Thyroid gland (tissue), 4 donors: ENCODE data around the gene TBC1D22B. TPM values are rescaled to one million over a fixed set of nuclear protein-coding genes. Genes with fewer than 3 reads are reported as not detected.

ENCODE experiments used
- DNase-seq, 2 donors: peaks; one replicate each; pipeline ENCODE4 v3.0.0-alpha.2; 2019
- H3K27ac ChIP-seq, 3 donors: fragments of 200-600 bp; sonication (generic); 1 replicate in 2 of 3; 2 replicates in 1 of 3; pipeline ENCODE4 v1.5.1; 2016 to 2019; ENCODE audit warnings: mild to moderate bottlenecking in 1 of 3, moderate library complexity in 1 of 3
- H3K27me3 ChIP-seq: fragments of 200-600 bp; sonication (generic); one replicate; pipeline ENCODE4 v1.5.1; 2019
- H3K36me3 ChIP-seq, 2 donors: fragments of 200-600 bp; sonication (generic); one replicate each; pipeline ENCODE4 v1.5.1; 2016 to 2019
- H3K4me1 ChIP-seq, 2 donors: fragments of 200-600 bp; sonication (generic); one replicate each; pipeline ENCODE4 v1.5.1; 2017 to 2019
- H3K4me3 ChIP-seq, 3 donors: fragments of 200-600 bp; sonication (generic); replicated peaks in 1 of 3; 1 replicate in 2 of 3; 2 replicates in 1 of 3; pipeline ENCODE4 v1.5.1; 2016; ENCODE audit warnings: mild to moderate bottlenecking in 1 of 3
- H3K9me3 ChIP-seq: fragments of 200-600 bp; sonication (generic); one replicate; pipeline ENCODE4 v1.5.1; 2017
- POLR2A ChIP-seq, 2 donors: fragments of 450-650 bp; IDR thresholded peaks; one replicate each; pipeline ENCODE4 v1.6.1; 2017; ENCODE audit warnings: antibody characterized with exemption in 2 of 2, mild to moderate bottlenecking in 2 of 2, moderate library complexity in 1 of 2
- WGBS, 2 donors: methylation state at CpG; one replicate each; pipeline ENCODE4 v1.1.5; 2017; 5-methylcytosine and 5-hydroxymethylcytosine counted together
- intact Hi-C: fragments of 100-400 bp; cut with DNase I; formaldehyde crosslinking; loops from one replicate; pipeline ENCODE4 v1.15.1; 2023
- total RNA-seq, 4 donors: library from RNA; depleted of rRNA; stranded (reverse); fragments of >200 nt; gene quantifications; one replicate each; pipeline ENCODE4 v1.2.3, GENCODE V29; 2016
- TF ChIP-seq, protein P1 (sequence below), 6 experiments: fragments of 200-600 bp in 3 of 6; fragments of 450-650 bp in 3 of 6; sonication (generic) in 3 of 6; IDR thresholded peaks; one replicate each; pipeline ENCODE4 v1.5.1; 2016 to 2019; ENCODE audit warnings: antibody characterized with exemption in 6 of 6, mild to moderate bottlenecking in 2 of 6, inconsistent platforms in 1 of 6, moderate library complexity in 1 of 6

The TBC1D22B gene
- total RNA-seq, 4 donors from 2014 or later: 11.5 to 15.7 (median 14.2) TPM

DNA sequence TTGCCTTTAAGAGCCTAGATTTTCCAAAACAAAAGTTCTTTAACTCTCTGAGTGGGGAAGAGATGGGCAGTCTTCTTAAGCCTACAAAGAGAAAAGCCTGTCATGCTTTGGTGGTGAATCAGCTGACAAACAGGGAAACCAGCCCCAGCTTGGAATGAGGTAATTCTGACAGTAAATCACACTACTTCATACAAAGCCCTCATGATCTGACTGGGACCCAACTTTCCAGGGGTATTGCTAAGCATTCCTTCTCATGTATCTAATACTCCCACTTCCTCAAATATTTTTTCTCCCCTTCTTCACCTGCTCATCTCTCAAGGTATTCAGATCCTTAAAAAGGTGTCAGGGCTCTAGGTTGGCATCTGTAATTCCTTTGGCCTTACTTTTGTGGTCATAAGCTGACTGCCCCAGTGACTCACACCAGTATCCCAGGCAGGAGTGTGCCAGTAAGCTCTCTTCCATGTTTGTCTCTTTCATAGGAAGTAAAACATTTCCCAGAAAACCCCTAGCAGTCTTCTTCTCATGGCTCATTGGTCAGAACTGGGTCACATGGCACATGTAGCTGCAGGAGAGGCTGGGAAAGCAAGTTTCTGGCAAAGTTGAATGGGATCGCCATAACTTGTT is 15.0 kb upstream of the TBC1D22B start:
- no peaks in the 10 kb centered on the region for H3K27me3 ChIP-seq
- H3K36me3 ChIP-seq: no peaks in the 10 kb centered on the region
- no peak overlapping the region for H3K4me3 ChIP-seq
- H3K9me3 ChIP-seq: no peaks in the 10 kb centered on the region
- TF ChIP-seq POLR2A (IDR thresholded peaks at IDR 0.05): no peak
- TF ChIP-seq, protein P1, sequence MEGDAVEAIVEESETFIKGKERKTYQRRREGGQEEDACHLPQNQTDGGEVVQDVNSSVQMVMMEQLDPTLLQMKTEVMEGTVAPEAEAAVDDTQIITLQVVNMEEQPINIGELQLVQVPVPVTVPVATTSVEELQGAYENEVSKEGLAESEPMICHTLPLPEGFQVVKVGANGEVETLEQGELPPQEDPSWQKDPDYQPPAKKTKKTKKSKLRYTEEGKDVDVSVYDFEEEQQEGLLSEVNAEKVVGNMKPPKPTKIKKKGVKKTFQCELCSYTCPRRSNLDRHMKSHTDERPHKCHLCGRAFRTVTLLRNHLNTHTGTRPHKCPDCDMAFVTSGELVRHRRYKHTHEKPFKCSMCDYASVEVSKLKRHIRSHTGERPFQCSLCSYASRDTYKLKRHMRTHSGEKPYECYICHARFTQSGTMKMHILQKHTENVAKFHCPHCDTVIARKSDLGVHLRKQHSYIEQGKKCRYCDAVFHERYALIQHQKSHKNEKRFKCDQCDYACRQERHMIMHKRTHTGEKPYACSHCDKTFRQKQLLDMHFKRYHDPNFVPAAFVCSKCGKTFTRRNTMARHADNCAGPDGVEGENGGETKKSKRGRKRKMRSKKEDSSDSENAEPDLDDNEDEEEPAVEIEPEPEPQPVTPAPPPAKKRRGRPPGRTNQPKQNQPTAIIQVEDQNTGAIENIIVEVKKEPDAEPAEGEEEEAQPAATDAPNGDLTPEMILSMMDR (IDR thresholded peaks at IDR 0.05): no peak
- peak overlapping the region; percentile 36 to 88 (median 85) for H3K27ac ChIP-seq
- DNase-seq: peak in 1 of 2 donors; percentile 18
- intact Hi-C loops: no loop called here
- 96 to 100% methylated on average over 1 of the region's 1 CpG for WGBS, 2 donors
- H3K4me1 ChIP-seq: peaks cover 26 to 68% of the 10 kb centered on the region in 2 donors

GRCh38 chr6:37243131-37243815 is 14.3 kb upstream of the TBC1D22B start:
- Histone ChIP-seq H3K4me3 (no peak overlapping the region), H3K36me3 (no peaks in the 10 kb centered on the region), H3K4me1 (peaks cover 26 to 68% of the 10 kb centered on the region in 2 donors), H3K27me3 (no peaks in the 10 kb centered on the region), H3K27ac (peak overlapping the region; percentile 85 to 92 (median 88)), H3K9me3 (no peaks in the 10 kb centered on the region)
- TF ChIP-seq POLR2A (IDR thresholded peaks at IDR 0.05): no peak
- TF ChIP-seq, protein P1 (IDR thresholded peaks at IDR 0.05): no peak
- no peak for DNase-seq
- WGBS, 2 donors: 90 to 92% methylated on average over 8 of the region's 8 CpGs
- intact Hi-C loops: no loop called here

DNA sequence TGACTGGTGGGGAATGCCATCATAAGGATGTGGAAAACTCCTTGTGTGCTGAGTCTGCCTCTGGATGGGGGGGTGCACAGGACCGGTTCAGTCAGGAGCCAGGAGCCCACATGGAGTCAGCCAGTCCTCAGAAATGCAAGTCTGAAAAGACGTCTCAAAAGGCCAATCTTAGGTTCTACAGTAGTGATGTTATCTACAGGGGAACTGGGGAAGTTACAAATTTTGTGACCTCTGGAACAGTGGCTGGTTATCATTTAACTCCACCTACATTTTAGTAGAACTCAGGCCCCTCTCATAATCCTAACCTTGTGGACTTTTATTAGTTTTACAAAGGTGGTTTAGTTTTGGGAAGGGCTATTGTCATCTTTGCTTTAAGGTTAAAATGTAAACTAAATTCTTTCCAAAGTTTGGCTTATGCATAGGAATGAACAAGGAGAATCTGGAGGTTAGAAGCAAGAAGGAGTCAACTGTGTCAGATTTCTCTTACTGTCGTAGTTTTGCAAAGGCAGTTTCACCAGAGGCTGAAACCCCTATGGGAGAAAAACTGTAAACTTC is 13.7 kb upstream of the TBC1D22B start:
- H3K36me3 ChIP-seq: no peaks in the 10 kb centered on the region
- 51 to 63% methylated on average over 3 of the region's 3 CpGs for WGBS, 2 donors
- H3K9me3 ChIP-seq: no peaks in the 10 kb centered on the region
- peak overlapping the region; percentile 85 to 92 (median 88) for H3K27ac ChIP-seq
- TF ChIP-seq, protein P1 (IDR thresholded peaks at IDR 0.05): no peak
- no peak for TF ChIP-seq POLR2A (IDR thresholded peaks at IDR 0.05)
- H3K4me3 ChIP-seq: no peak overlapping the region
- intact Hi-C loops: no loop called here
- DNase-seq: no peak
- no peaks in the 10 kb centered on the region for H3K27me3 ChIP-seq
- H3K4me1 ChIP-seq: peaks cover 26 to 64% of the 10 kb centered on the region in 2 donors

DNA sequence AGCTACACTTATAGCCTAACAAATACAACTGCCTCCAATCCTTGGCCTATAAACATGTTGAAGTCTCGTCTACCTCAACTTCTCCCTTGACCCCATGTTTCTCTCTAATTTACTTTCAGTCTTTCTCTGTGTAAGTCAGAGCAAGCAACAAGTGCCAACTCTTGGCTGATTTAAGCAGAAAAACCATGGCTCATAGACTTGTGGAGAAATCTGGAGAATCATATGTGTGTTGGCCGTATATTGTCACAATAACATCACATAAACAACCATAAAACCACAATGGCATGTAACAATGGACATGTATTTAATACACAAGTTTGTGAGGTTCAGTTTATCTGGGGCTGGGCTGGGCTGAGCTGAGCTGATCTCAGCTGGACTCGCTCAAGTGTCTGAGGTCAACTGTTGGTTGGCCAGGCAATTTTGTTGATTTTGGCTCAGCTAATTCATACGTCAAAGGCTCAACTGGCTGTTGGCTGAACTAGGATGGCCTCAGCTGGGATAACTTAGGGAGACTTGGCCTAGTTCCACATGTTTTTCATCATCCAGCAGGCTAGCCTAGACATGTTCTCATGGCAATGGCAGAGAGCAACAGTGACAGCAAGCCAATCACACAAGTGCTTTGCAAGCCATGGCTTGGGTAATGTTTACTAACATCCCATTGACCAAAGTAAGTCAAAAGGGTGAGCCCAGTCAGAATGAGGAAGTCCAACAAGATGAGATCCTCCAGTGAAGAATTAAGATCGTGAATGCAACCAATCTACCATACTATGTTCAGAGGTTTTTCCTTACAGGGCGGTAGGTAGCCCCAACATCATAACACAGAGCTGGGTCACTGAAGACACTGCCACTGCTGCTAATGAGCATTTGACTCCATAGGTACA is 12.9 kb upstream of the TBC1D22B start:
- TF ChIP-seq POLR2A (IDR thresholded peaks at IDR 0.05): peak in 1 of 2 donors; percentile 46
- TF ChIP-seq, protein P1 (IDR thresholded peaks at IDR 0.05): no peak
- intact Hi-C loops: no loop called here
- Histone ChIP-seq H3K4me1 (peaks cover 21 to 56% of the 10 kb centered on the region in 2 donors), H3K4me3 (no peak overlapping the region), H3K36me3 (no peaks in the 10 kb centered on the region), H3K9me3 (no peaks in the 10 kb centered on the region), H3K27ac (peak overlapping the region; percentile 85 to 92 (median 88)), H3K27me3 (no peaks in the 10 kb centered on the region)
- DNase-seq: peak; percentile 85 to 88
- 27 to 36% methylated on average over 6 of the region's 6 CpGs for WGBS, 2 donors
